CD4-positive, alpha-beta T cell (primary cell): ENCODE results near the gene SYT13. TPM values are rescaled to one million over a fixed set of nuclear protein-coding genes. Genes with fewer than 3 reads are reported as not detected.

Source experiments
- ATAC-seq: fragments of 200-7000 bp; cut with Tn5 transposase; one replicate; pipeline ENCODE4 v1.10.0; 2022; ENCODE audit warnings: mild to moderate bottlenecking; ENCODE audit not compliant: poor library complexity
- CTCF ChIA-PET: fragments of 350-600 bp; sonication (Branson Sonifier 250); formaldehyde crosslinking; loops from one replicate; lab custom pipeline; 2021; ENCODE audit warnings: antibody characterized with exemption, inconsistent platforms; lab: Charles Lee
- POLR2A ChIA-PET: fragments of 350-600 bp; sonication (Branson Sonifier 250); formaldehyde crosslinking; loops from one replicate; lab custom pipeline; 2021; ENCODE audit warnings: antibody characterized with exemption, inconsistent platforms; lab: Charles Lee
- DNase-seq, 14 experiments: peaks; one replicate each; pipeline ENCODE4 v3.0.0-alpha.2; 2013 to 2020; ENCODE audit warnings: mixed read lengths in 2 of 14
- H3K27ac ChIP-seq, 2 donors: one replicate each; pipeline versions ENCODE4 v1.5.1 to v1.7.0; 2013; ENCODE audit warnings: low read length in 2 of 2, low read depth in 1 of 2, mild to moderate bottlenecking in 1 of 2
- H3K27me3 ChIP-seq, 2 experiments: 1 replicate in 1 of 2; 2 replicates in 1 of 2; pipeline versions ENCODE4 v1.6.1 to v1.7.0; 2013; ENCODE audit warnings: low read length in 2 of 2, control low read depth in 1 of 2, mild to moderate bottlenecking in 1 of 2, moderate library complexity in 1 of 2; ENCODE audit not compliant: insufficient read depth in 2 of 2, control insufficient read depth in 1 of 2
- H3K36me3 ChIP-seq: one replicate; pipeline ENCODE4 v1.6.1; 2013; ENCODE audit warnings: low read length, control low read depth; ENCODE audit not compliant: insufficient read depth
- H3K4me1 ChIP-seq: one replicate; pipeline ENCODE4 v1.6.1; 2013; ENCODE audit warnings: low read length, control low read depth; ENCODE audit not compliant: insufficient read depth
- H3K4me3 ChIP-seq: one replicate; pipeline ENCODE4 v1.5.1; 2013; ENCODE audit warnings: mild to moderate bottlenecking, low read length, moderate library complexity
- H3K9me3 ChIP-seq, 2 experiments: 1 replicate in 1 of 2; 2 replicates in 1 of 2; pipeline versions ENCODE4 v1.6.1 to v1.7.0; 2013; ENCODE audit warnings: low read length in 2 of 2, mild to moderate bottlenecking in 2 of 2, control low read depth in 1 of 2, moderate library complexity in 1 of 2; ENCODE audit not compliant: control insufficient read depth in 1 of 2, insufficient read depth in 1 of 2
- H3K27ac Mint-ChIP-seq: one replicate; pipeline ENCODE4 v1.8.0; 2020; ENCODE audit warnings: mixed read lengths
- H3K27me3 Mint-ChIP-seq: one replicate; pipeline ENCODE4 v1.8.0; 2021; ENCODE audit warnings: mixed read lengths
- H3K36me3 Mint-ChIP-seq: one replicate; pipeline ENCODE4 v1.8.0; 2021; ENCODE audit warnings: low read depth, mixed read lengths
- H3K4me1 Mint-ChIP-seq: one replicate; pipeline ENCODE4 v1.8.0; 2021; ENCODE audit warnings: low read depth, mixed read lengths
- H3K4me3 Mint-ChIP-seq: one replicate; pipeline ENCODE4 v1.8.0; 2020; ENCODE audit warnings: mild to moderate bottlenecking, mixed read lengths
- H3K9me3 Mint-ChIP-seq: one replicate; pipeline ENCODE4 v1.8.0; 2020; ENCODE audit warnings: mixed read lengths
- CTCF ChIP-seq: fragments of 200-600 bp; IDR thresholded peaks from one replicate; pipeline ENCODE4 v1.8.0; 2022; ENCODE audit warnings: antibody characterized with exemption, mild to moderate bottlenecking
- intact Hi-C, 2 experiments: fragments of 100-400 bp; cut with DNase I in 1 of 2; cut with micrococcal nuclease in 1 of 2; formaldehyde crosslinking; loops; one replicate each; pipeline versions ENCODE4 v1.15.1 to v1.9.0; 2023 to 2025; cut with DNase I, micrococcal nuclease
- total RNA-seq, 174 experiments: library from RNA in 2 of 174; stranded (reverse) in 2 of 174; gene quantifications; one replicate each; pipeline ENCODE4 v1.2.3 and lab custom pipeline; 2021 to 2026

Gene SYT13
- total RNA-seq, 2 experiments from 2014 or later = not detected

GRCh38 chr11:45262900-45263299, 23.2 kb downstream of the SYT13 start:
- Histone ChIP-seq H3K27ac (no peak overlapping the region), H3K27me3 (peaks cover 10 to 35% of the 10 kb centered on the region in 2 experiments), H3K36me3 (no peaks in the 10 kb centered on the region), H3K4me1 (no peaks in the 10 kb centered on the region), H3K4me3 (no peak overlapping the region), H3K9me3 (peaks cover 0 to 8% of the 10 kb centered on the region in 2 experiments)
- DNase-seq (no peak), ATAC-seq (no peak)
- H3K36me3 Mint-ChIP-seq = no peaks in the 10 kb centered on the region
- no peaks in the 10 kb centered on the region for H3K9me3 Mint-ChIP-seq
- TF ChIP-seq CTCF = no peak
- ChIA-PET POLR2A (no interaction called here), CTCF (no interaction called here)
- peaks cover 81% of the 10 kb centered on the region for H3K27me3 Mint-ChIP-seq
- no peak overlapping the region for H3K4me3 Mint-ChIP-seq
- intact Hi-C loops = no loop called here
- H3K27ac Mint-ChIP-seq = no peak overlapping the region
- no peaks in the 10 kb centered on the region for H3K4me1 Mint-ChIP-seq

DNA sequence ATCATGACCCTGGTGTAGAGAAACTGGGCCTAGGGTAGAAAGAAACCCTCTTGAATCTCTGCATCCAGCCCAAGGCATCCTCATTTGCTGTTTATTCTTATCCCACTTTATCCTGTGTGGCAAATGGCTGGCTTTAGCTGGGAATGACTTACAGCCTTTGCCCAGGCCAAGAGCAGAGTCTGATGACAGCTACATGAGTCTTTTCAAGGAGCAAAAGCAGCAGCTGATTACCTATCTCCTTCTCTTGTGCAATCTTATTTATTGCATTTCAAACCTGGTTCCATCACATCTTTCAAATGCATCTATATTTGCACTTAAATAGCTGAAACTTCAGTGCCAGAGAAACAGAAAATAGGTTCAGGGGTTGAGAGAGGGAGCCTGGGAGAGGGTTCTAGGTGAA, 26.1 kb downstream of the SYT13 start:
- no peaks in the 10 kb centered on the region for H3K4me1 ChIP-seq
- TF ChIP-seq CTCF = no peak
- H3K4me1 Mint-ChIP-seq = no peaks in the 10 kb centered on the region
- no peak overlapping the region for H3K4me3 Mint-ChIP-seq
- H3K4me3 ChIP-seq = no peak overlapping the region
- intact Hi-C loops = no loop called here
- no peaks in the 10 kb centered on the region for H3K9me3 ChIP-seq
- ATAC-seq = no peak
- CTCF ChIA-PET = no interaction called here
- H3K27me3 Mint-ChIP-seq = peaks cover 73% of the 10 kb centered on the region
- H3K27me3 ChIP-seq = peaks cover 6 to 17% of the 10 kb centered on the region in 2 experiments
- H3K9me3 Mint-ChIP-seq = no peaks in the 10 kb centered on the region
- H3K27ac ChIP-seq = no peak overlapping the region
- no peaks in the 10 kb centered on the region for H3K36me3 ChIP-seq
- no peaks in the 10 kb centered on the region for H3K36me3 Mint-ChIP-seq
- no peak overlapping the region for H3K27ac Mint-ChIP-seq
- POLR2A ChIA-PET = no interaction called here
- no peak for DNase-seq

DNA sequence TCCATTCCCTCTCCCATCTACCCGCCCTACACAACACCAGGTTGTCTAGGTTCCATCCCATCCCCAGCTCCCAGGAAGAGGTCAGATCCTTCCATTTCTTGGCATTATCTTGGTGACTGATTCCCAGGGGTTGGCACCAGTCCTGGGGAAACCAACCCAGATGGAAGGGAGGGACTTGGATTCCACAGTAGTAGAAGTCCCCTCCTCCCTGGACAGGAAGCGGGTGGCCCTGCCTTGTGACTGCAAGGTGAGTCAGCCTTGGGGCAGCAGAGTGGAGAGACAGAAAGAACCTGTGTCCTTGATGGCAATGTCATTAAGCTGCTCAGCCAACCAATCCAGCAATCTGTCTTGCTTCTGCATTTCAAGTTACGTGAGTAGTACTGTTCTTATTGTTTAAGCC, 26.5 kb downstream of the SYT13 start:
- Histone ChIP-seq H3K36me3 (no peaks in the 10 kb centered on the region), H3K9me3 (no peaks in the 10 kb centered on the region), H3K4me3 (no peak overlapping the region), H3K4me1 (no peaks in the 10 kb centered on the region), H3K27me3 (peaks cover 6 to 16% of the 10 kb centered on the region in 2 experiments), H3K27ac (no peak overlapping the region)
- TF ChIP-seq CTCF = no peak
- Mint-ChIP-seq H3K9me3 (no peaks in the 10 kb centered on the region), H3K4me1 (no peaks in the 10 kb centered on the region), H3K27ac (no peak overlapping the region), H3K27me3 (peaks cover 71% of the 10 kb centered on the region), H3K4me3 (no peak overlapping the region), H3K36me3 (no peaks in the 10 kb centered on the region)
- POLR2A ChIA-PET = no interaction called here
- CTCF ChIA-PET = no interaction called here
- ATAC-seq (no peak), DNase-seq (no peak)
- intact Hi-C loops = no loop called here
